Mucosa of descending colon (tissue), 3 donors: ENCODE results near the gene DPH2. TPM values are rescaled to one million over a fixed set of nuclear protein-coding genes. Genes with fewer than 3 reads are reported as not detected.
A peak's percentile ranks its signal among the peaks of the same experiment; 100 is the strongest.

Experiments used
- ATAC-seq: fragments of 200-7000 bp; cut with Tn5 transposase; one replicate; pipeline ENCODE4 v1.9.1; 2020; ENCODE audit warnings: mild to moderate bottlenecking, moderate library complexity
- DNase-seq, 3 donors: peaks; one replicate each; pipeline ENCODE4 v3.0.0-alpha.2; 2020
- H3K36me3 ChIP-seq: fragments of 200-600 bp; one replicate; pipeline ENCODE4 v1.8.0; 2021; ENCODE audit warnings: low read depth, mild to moderate bottlenecking
- H3K4me1 ChIP-seq: fragments of 200-600 bp; one replicate; pipeline ENCODE4 v1.8.0; 2021; ENCODE audit warnings: low read depth, mild to moderate bottlenecking
- H3K4me3 ChIP-seq: fragments of 200-600 bp; one replicate; pipeline ENCODE4 v1.8.0; 2021; ENCODE audit warnings: mild to moderate bottlenecking
- H3K9me3 ChIP-seq: fragments of 200-600 bp; one replicate; pipeline ENCODE4 v1.8.0; 2021; ENCODE audit warnings: mild to moderate bottlenecking
- intact Hi-C, 2 donors: fragments of 100-400 bp; cut with DNase I in 1 of 2; cut with micrococcal nuclease in 1 of 2; formaldehyde crosslinking; loops; one replicate each; pipeline versions ENCODE4 v1.11.0 to v1.11.1; 2022; cut with DNase I, micrococcal nuclease
- total RNA-seq, 3 donors: library from RNA; stranded (reverse); fragmentation: NEBNext Ultra II Directional in 2 of 3; extraction: Animal tissue kit (Norgen Biotek cat#: 25700) in 2 of 3; gene quantifications; one replicate each; pipeline versions ENCODE4 v1.2.1 to v1.2.4, GENCODE V29; 2021 to 2023
- TF ChIP-seq, protein P1 (sequence below): fragments of 200-600 bp; IDR thresholded peaks from one replicate; pipeline ENCODE4 v1.8.0; 2022; ENCODE audit warnings: antibody characterized with exemption, mild to moderate bottlenecking
- donor health status: DM: no; HTN: no; CAD: no; lungs with moderate emphysema.
- donor health status: DM: no; HTN: no; CAD: no.
- donor health status: DM: no; HTN: yes; CAD: no.

The DPH2 gene
- total RNA-seq, 3 donors from 2014 or later, result 16.5 to 23.3 (median 17.9) TPM

- no peak for ATAC-seq
- TF ChIP-seq, protein P1, sequence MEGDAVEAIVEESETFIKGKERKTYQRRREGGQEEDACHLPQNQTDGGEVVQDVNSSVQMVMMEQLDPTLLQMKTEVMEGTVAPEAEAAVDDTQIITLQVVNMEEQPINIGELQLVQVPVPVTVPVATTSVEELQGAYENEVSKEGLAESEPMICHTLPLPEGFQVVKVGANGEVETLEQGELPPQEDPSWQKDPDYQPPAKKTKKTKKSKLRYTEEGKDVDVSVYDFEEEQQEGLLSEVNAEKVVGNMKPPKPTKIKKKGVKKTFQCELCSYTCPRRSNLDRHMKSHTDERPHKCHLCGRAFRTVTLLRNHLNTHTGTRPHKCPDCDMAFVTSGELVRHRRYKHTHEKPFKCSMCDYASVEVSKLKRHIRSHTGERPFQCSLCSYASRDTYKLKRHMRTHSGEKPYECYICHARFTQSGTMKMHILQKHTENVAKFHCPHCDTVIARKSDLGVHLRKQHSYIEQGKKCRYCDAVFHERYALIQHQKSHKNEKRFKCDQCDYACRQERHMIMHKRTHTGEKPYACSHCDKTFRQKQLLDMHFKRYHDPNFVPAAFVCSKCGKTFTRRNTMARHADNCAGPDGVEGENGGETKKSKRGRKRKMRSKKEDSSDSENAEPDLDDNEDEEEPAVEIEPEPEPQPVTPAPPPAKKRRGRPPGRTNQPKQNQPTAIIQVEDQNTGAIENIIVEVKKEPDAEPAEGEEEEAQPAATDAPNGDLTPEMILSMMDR, result no peak
- no peak for DNase-seq
- intact Hi-C loops, result no loop called here
- no peak overlapping the region for H3K4me3 ChIP-seq
- no peaks in the 10 kb centered on the region for H3K36me3 ChIP-seq
- H3K4me1 ChIP-seq, result peaks cover 56% of the 10 kb centered on the region
- no peaks in the 10 kb centered on the region for H3K9me3 ChIP-seq
These were observed 7.1 kb downstream of the DPH2 start for GRCh38 chr1:43976890-43977289.

- DNase-seq, result no peak
- Histone ChIP-seq H3K36me3 (no peaks in the 10 kb centered on the region), H3K9me3 (no peaks in the 10 kb centered on the region), H3K4me1 (peaks cover 56% of the 10 kb centered on the region), H3K4me3 (no peak overlapping the region)
- intact Hi-C loops, result no loop called here
- TF ChIP-seq, protein P1, result no peak
- ATAC-seq, result no peak
These were observed 7.8 kb downstream of the DPH2 start for GRCh38 chr1:43977376-43978263.

GRCh38 chr1:43978264-43978550, 8.4 kb downstream of the DPH2 start:
- TF ChIP-seq, protein P1, result no peak
- DNase-seq, result no peak
- no peak for ATAC-seq
- intact Hi-C loops, result no loop called here
- Histone ChIP-seq H3K4me3 (no peak overlapping the region), H3K9me3 (no peaks in the 10 kb centered on the region), H3K4me1 (peaks cover 56% of the 10 kb centered on the region), H3K36me3 (no peaks in the 10 kb centered on the region)

GRCh38 chr1:43978551-43979260, 8.9 kb downstream of the DPH2 start, which contains the start of gene B4GALT2:
Gene B4GALT2, plus strand, starts transcription at chr1:43979210. Its CDS starts 1,951 bp downstream, at chr1:43981161.
- peaks cover 53% of the 10 kb centered on the region for H3K4me1 ChIP-seq
- intact Hi-C loops, result no loop called here
- TF ChIP-seq, protein P1, result no peak

DNA sequence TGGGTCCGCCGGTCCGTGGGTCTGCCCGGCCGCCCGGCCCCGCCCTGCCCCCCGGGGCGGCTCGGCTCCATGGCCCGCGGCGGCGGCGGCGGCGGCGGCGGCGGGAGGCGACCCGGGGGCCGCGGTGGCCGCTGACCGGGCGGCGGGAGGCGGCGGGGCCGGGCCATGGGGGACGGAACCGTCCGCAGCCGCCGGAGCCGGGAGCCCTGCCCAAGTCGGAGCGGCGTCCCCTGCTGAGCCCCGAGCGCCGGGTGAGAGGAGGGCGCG, 9.4 kb downstream of the DPH2 start:
- DNase-seq, result peak in 1 of 3 donors; percentile 55
- intact Hi-C loops, result no loop called here
- no peak for ATAC-seq
- TF ChIP-seq, protein P1, result no peak
- Histone ChIP-seq H3K36me3 (no peaks in the 10 kb centered on the region), H3K9me3 (no peaks in the 10 kb centered on the region), H3K4me1 (peaks cover 48% of the 10 kb centered on the region), H3K4me3 (peak overlapping the region; percentile 28)

More at GRCh38 chr1:43978551-43979260, 8.9 kb downstream of the DPH2 start, which contains the start of gene B4GALT2:
- ATAC-seq (peak; percentile 14), DNase-seq (peak in 2 of 3 donors; percentile 64 to 78)
- Histone ChIP-seq H3K4me3 (peak within 1 kb of the TSS; percentile 28), H3K9me3 (no peaks in the 10 kb centered on the region), H3K36me3 (no peaks in the 10 kb centered on the region)
